ENCODE data around the gene DIO3.
A peak's percentile ranks its signal among the peaks of the same experiment; 100 is the strongest.

DIO3 gene

GRCh38 chr14:101561897-101562490 lies 699 bp downstream of the DIO3 start:
- H3K4me1 ChIP-seq, result peaks cover 0 to 28% (median 4%) of the 10 kb centered on the region in 4 donors
- TF ChIP-seq CTCF (IDR thresholded peaks at IDR 0.05), result no peak
- H3K4me3 ChIP-seq, result no peak overlapping the region
- no peak for DNase-seq
- intact Hi-C loops (cut with DNase I; ENCODE audit: low total_unique reads), result no loop called here
- no peaks in the 10 kb centered on the region for H3K36me3 ChIP-seq
- H3K9me3 ChIP-seq, result peaks cover 0 to 12% (median 12%) of the 10 kb centered on the region in 3 donors
- peaks cover 0 to 91% of the 10 kb centered on the region in 2 donors for H3K27me3 ChIP-seq
- no peak overlapping the region for H3K27ac ChIP-seq

- Histone ChIP-seq H3K36me3 (no peaks in the 10 kb centered on the region), H3K4me3 (no peak overlapping the region), H3K27me3 (peaks cover 0 to 86% of the 10 kb centered on the region in 2 donors), H3K9me3 (peaks cover 0 to 12% (median 12%) of the 10 kb centered on the region in 3 donors), H3K4me1 (peaks cover 0 to 26% (median 4%) of the 10 kb centered on the region in 4 donors), H3K27ac (no peak overlapping the region)
- TF ChIP-seq CTCF (IDR thresholded peaks at IDR 0.05), result no peak
- intact Hi-C loops (cut with DNase I; ENCODE audit: low total_unique reads), result no loop called here
- no peak for DNase-seq
These were observed 1.5 kb downstream of the DIO3 start for GRCh38 chr14:101562659-101563351.

GRCh38 chr14:101563352-101563653 lies 2.0 kb downstream of the DIO3 start:
- Histone ChIP-seq H3K36me3 (no peaks in the 10 kb centered on the region), H3K9me3 (peaks cover 0 to 12% (median 12%) of the 10 kb centered on the region in 3 donors), H3K27me3 (peaks cover 0 to 81% of the 10 kb centered on the region in 2 donors), H3K4me3 (no peak overlapping the region), H3K27ac (no peak overlapping the region), H3K4me1 (peaks cover 0 to 26% (median 4%) of the 10 kb centered on the region in 4 donors)
- TF ChIP-seq CTCF (IDR thresholded peaks at IDR 0.05), result no peak
- intact Hi-C loops (cut with DNase I; ENCODE audit: low total_unique reads), result no loop called here
- no peak for DNase-seq

GRCh38 chr14:101563654-101564443 lies 2.6 kb downstream of the DIO3 start:
- intact Hi-C loops (cut with DNase I; ENCODE audit: low total_unique reads), result no loop called here
- no peak for DNase-seq
- H3K4me3 ChIP-seq, result no peak overlapping the region
- H3K36me3 ChIP-seq, result no peaks in the 10 kb centered on the region
- H3K27me3 ChIP-seq, result peaks cover 0 to 76% of the 10 kb centered on the region in 2 donors
- H3K9me3 ChIP-seq, result peaks cover 0 to 12% (median 12%) of the 10 kb centered on the region in 3 donors
- H3K27ac ChIP-seq, result no peak overlapping the region
- TF ChIP-seq CTCF (IDR thresholded peaks at IDR 0.05), result no peak
- peaks cover 0 to 26% (median 4%) of the 10 kb centered on the region in 4 donors for H3K4me1 ChIP-seq

GRCh38 chr14:101564444-101564776 lies 3.1 kb downstream of the DIO3 start:
- Histone ChIP-seq H3K4me3 (peak overlapping the region in 1 of 2 donors; percentile 11), H3K27me3 (peaks cover 0 to 70% of the 10 kb centered on the region in 2 donors), H3K36me3 (no peaks in the 10 kb centered on the region), H3K27ac (no peak overlapping the region), H3K4me1 (peaks cover 0 to 26% (median 4%) of the 10 kb centered on the region in 4 donors), H3K9me3 (peaks cover 0 to 12% (median 12%) of the 10 kb centered on the region in 3 donors)
- intact Hi-C loops (cut with DNase I; ENCODE audit: low total_unique reads), result no loop called here
- no peak for DNase-seq
- TF ChIP-seq CTCF (IDR thresholded peaks at IDR 0.05), result no peak

Measured in tibial artery (tissue), 4 donors.